NCI-H2227 treated with DMSO at 0.1 percent for 48 hours (cell line): ENCODE data around the gene ABHD14A.
"Not testable (repeated sequence)": the region's sequence is repeated elsewhere in the genome, so short reads cannot be mapped to it uniquely, and the experiment has no call there.

Experiments
- DNase-seq: peaks from one replicate; lab custom pipeline; 2025; lab: John Stamatoyannopoulos, UW

The ABHD14A gene

DNA sequence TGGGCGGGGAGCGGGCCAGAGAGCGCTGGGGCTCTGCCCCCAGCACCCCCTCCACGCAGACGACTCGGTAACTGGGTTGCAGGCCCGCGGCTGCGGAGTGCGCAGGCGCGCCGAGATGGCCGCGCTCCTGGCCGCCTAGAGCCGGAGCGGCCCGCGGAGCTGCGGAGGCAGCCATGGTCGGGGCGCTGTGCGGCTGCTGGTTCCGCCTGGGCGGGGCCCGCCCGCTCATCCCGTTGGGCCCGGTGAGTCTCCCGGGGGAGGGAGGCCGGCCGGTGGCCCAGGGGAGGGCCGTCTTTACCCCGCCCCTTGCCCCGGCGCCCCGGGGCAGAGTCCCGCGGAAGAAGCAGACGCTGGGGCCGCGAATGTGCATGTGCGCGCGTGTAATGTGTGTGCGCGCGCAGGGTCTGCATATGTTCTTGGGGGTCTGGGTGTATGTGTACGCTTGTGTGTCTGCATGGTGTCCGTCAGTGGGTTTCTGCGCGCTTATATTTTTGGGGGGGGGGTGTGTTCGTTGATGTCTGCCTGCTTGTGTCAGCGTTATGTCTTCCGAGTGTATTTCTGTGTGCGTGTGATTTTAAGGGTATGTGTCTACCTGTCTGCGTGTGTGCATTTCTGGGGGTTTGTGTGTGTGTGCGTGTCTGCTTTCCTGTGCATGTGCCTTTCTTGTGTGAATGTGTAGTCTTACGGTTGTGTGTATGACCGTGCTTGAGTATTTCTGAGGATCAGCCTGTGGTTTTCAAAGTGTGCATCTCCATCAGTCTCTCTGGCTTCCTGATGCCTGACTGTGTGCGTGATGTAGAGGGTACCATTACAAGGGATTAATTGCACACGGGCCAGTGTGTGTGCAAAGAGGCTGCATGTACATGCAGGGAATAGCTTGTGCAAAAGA, at the start of gene ABHD14A:
ABHD14A (plus strand) TSS at position 102 of the 889 bp plus-strand sequence; CDS start at position 174, 72 bp downstream.
- DNase-seq: peak; percentile 48

DNA sequence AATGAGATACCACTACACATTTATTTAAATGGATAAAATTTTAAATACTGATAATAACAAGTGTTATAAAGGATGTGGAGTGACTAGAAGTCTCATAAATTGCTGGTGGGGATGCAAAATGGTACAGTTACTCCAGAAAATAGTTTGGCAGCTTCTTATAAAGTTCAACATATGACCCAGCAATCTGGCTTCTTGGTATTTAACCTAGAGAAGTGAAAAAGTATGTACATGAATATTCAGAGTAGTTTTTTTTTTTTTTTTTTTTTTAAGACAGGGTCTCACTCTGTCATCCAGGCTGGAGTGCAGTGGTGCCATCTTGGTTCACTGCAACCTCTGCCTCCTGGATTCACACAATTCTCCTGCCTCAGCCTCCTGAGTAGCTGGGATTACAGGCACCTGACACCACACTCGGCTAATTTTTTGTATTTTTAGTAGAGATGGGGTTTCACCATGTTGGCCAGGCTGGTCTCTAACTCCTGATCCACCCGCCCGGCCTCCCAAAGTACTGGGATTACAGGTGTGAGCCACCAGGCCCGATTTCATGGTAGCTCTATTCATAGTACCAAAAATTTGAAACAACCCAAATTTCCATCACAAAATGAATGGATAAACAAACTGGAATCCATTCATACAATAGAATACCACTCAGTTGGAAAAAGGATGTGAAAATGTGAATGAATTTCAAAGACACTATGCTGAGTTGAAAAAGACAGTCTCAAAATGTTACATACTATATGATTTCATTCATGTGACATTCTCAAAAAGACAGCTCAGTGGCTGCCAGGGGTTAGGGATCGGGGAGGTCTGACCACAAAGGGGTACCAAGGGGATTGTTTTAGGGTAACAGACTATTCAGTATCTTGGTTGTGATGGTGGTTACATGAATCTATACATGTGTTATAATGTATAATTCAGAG, 47.5 kb upstream of the ABHD14A start:
- no peak for DNase-seq

DNA sequence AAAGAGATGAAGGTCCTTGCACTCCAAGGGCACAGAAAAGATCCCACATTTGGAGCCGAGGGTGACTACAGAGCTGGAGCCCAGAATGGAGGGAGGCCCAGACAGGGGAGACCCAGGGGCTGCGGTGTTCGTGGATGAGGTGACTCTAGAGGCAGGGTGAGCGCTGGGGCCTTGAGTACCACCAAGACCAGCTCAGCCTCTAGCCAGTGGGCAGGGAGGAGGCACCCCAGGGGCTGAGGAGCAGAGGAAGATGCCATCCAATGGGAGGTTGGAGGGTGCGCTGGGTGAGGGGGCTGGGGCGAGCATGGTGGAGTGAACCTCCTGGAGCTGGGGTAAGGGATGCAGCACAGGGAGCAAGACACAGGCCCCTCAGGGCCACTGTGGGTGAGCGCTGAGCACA, 46.4 kb upstream of the ABHD14A start:
- no peak for DNase-seq

DNA sequence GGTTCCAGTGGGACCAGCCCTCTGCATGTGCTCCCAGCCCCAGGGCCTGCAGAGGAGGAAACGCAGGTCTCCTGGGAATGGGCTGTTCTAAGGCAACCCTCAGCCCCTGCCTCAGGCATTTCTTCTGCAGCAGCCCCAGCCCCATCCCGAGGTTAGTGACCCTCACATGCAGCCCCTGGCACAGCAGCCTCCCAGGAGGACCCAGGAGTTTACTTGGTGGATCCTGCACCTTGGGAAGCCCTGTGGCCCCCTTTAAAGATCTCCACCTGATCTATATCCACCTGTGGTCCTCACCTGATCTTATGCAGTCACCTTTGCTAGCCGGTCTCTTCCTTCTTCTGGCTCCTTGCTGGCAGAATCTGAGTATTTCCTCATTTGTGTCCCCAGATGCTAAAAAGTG, 45.9 kb upstream of the ABHD14A start:
- not testable (repeated sequence) for DNase-seq

DNA sequence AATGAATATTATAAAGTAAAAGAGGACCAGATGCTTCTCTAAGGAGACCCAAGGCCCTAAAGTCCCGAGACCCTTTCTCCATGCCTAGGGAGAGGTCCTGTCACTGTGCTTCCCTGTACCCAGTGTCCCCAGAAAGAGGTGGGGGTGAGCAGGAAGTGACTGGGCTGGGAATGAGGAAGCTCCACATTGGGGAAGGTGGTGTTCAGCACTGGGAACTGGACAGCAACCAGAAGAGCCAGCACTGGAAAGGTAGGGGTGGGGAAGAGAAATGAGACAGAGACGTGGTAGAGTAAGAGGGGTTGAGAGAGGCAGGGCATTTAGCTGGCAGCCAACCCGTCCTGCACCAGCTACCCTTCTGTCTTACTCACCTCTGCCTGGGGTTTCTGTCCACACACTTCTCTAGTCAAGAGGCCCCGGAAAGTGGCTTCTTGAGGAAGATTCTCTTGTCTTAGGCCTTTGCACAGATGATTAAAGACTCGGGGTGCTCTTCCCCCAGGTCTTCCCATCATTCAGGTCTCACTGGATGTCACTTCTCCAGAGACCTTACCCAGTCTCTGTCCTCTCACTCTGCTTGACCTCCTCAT, 45.4 kb upstream of the ABHD14A start:
- no peak for DNase-seq

DNA sequence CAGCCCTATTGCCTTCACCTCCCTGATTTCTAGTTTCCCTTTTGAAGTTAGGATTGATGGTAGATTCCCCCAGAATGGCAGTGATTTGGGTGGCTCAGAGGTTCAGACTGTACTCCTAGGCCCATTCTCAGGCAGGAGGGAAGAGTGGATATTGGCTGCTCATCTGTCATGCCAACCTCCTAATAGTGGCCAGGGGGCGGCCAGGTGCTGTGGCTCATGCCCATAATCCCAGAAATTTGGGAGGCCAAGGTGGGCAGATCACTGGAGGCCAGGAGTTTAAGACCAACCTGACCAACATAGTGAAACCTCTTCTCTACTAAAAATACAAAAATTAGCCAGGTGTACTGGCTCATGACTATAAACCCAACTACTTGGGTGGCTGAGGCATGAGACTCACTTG, 44.4 kb upstream of the ABHD14A start:
- no peak for DNase-seq

DNA sequence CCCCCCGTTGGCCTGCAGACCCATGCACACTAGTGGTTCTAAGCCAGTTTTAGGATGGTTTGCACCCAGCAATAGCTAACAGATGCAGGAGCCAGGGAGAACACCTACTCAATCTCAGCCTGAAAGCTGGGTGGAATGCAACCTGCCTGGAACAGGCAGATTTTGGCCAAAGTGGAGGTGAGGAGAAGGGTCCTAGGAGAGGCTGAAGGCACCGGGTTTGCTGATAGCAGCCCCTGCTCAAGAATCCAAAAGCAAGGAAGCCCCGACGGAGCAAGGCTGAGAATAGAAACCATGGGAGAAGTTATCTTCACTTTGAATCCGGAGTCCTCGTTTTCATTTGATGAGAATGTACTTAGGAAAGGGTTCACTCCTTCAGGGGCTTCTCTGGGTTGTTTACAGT, 43.1 kb upstream of the ABHD14A start:
- DNase-seq: no peak

DNA sequence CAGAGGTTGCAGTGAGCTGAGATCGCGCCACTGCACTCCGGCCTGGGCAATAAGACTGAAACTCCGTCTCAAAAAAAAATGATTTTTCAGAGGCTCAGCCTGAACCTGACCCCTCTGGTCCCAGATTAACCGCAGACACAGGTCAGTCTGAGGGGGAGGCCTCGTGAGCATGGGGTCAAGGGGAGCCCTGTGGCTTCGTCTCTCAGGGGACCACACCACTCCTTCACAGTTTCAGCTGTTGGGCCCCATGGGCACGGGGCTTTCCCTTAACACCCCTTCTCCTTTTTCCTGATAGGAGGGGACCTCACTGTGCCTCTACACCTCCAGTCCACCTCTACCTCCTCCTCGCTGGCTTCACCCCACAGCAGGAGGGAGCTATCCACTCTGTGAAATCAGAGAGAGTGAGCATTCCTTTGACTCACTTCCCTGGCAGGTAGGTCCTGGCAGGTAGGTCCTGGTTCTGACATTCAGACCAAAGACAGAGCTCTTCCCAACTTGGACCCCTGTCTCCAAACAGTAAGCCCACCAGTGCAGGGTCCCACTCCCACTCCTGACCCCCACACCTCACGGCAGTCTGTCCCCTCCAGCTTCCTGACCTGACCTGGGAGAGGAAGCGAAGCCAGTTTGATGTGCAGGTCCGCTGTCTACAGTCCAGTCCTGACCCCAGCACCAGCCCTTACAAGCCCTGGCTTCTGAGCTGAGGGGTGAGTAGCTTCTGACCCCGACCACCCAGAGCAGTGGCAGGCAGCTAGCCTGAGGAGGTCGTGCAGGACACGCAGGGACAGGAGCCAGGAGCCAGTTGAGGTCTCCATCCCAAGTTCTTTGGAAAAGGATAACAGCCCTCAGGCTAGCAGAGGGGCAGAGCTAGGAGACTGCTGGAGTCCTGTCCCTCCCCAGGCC, 42.1 kb upstream of the ABHD14A start:
- DNase-seq: no peak

DNA sequence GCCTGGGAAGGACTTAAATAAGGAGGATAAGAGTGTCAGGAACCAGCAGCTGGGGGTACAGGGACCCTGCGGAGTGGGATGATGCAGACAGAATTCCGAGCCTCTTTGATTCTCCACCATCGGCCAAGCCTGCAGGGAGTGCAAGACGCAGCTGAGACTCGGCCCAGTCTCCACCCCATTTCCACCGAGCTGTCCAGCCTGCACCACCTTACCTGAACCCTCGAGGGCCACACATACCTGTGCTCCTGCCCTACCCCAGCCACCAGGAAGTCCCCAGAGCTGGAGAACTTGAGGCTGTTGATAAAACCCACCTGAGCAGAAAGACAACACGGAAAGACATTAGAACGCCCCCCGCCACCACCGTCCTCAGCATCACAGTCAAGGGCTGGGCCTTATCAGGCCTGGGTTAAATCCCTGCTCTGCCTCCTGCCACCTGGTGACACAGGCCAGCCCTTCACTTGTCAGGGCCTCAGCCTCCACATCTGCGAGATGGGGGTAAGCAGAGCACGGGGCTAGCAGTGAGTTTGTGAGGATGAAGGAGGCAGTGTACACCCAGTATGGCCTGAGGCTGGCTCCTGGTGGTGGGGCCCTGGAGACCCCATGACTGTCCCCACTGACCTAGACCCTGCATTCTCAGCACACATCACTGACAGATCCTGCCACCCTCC, 41.3 kb upstream of the ABHD14A start:
- no peak for DNase-seq

DNA sequence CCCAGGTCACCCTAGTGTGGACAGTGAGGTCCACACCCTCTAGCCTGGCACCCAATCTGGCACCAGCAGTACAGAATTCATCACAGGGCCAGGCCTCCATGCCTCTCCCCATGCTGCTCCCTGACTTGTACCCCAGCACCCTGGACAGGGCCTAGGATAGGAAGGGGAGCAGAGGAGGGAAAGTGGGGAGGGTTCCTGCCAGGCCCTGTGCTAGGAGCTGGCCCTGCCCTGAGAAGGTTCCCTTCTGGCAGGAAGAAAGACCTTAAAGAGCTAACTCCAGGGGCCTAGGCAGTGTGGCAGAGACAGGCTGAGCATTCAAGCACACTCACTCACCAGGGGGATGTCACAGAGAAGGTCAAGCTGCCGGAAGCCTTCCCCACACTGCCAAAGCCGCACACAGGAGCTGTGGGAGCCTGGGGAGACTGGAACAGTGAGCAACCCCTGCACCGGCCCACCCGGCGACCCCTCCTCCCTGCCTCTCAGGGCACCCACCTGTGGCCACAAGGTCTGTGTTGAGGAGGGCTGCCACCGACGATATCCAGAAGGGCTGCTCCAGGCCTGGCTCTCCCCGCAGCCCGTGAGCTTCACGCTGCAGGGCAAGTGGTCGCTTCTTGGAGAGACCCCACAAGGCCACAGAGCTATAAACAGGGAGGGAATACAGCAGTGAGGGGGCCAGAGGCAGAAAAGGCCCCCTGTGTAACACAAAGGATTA, 40.6 kb upstream of the ABHD14A start:
- DNase-seq: no peak

DNA sequence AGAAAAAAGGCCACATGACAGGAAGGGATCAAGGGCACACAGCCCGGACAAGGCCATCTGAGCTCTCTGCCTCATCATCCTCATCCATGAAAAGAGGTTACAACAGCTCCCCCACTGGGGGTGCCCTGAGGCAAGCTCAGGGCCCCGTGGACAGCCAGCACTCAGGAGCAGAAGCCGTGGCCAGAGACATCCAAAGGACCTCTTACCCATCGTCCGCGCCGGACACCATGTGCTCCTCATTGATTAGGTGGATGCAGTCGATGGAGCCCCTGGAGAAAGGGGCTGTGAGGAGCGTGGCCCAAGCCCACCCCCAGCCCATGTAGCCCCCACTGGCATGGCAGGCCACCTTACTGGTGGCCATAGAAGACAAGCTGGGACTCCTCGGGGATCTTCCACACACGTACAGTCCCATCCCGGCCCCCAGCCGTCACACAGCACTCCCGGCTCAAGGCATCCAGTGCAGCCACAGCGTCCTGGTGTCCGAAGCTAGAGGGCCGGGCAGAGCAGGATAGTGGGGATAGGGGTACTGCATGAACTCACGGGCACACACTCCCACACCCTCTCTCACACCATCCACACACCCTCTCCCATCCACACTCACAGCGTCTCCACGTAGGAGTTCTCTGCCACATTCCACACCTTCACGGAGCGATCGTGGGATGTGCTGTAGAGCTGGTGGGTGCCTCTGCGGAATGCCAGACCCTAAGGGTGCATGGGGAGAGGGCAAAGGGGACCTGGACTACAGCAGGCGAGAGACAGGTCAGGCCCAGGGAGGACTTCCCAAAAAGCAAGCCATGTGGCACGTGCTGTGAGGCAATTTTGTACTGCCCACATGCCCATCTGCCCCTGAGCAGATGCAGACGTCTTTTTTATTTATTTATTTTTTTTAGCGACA, 39.6 kb upstream of the ABHD14A start:
- no peak for DNase-seq

DNA sequence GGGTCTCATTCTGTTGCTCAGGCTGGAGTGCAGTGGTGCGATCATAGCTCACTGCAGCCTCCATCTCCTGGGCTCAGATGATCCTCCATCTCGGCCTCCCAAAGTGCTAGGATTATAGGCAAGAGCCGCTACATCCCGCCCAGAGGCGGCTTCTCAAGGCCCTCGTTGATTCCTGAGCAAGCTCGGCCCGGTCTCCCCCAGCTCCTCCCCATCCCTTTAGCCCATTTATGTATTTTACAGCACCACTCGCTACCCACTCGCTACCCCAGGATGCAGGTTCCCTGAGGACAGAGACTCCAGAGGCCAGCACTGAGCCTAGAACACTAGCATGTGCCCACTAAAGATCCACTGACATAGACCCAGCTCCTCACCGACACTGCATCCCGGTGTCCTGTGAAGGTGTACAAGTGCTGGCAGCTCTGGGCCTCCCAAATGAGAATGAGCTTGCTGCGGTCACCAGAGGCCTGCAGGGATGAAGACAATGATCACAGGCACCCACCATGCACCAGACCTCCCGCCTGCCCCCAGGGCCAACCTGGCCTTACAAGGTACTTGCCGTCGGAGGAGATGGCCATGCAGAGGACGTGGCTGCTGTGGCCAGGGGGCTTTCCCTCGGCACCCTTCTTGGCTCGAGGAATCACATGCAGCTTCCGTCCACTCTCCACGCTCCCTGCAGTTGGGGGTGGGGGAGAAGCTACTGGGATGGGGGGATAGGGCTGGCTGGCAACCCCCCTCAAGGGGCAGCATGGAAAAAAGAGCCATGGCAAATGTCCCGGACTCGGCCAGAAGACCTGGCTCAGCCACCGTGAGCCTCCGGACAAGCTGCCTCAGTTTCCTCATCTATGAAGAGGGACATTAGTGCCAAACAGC, 38.7 kb upstream of the ABHD14A start:
- no peak for DNase-seq

DNA sequence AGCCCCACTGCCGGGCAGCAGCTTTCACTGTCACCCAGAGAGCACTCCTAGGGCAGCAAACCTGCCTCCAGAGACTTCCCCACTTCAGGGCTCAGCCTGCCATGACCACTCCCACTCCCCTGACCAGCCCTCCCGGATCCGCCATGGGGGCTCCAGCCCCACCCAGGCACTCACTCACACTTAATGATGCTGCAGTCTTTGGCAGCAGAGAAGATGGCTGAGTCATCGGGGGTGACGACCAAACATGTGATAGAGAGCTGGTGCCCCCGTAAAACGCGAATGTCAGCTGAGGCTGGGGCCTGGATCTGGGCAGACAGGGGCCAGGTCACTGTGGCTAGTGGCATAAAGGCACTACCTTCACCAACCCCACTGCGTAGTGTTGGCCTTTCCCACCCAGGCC, 37.9 kb upstream of the ABHD14A start:
- no peak for DNase-seq

DNA sequence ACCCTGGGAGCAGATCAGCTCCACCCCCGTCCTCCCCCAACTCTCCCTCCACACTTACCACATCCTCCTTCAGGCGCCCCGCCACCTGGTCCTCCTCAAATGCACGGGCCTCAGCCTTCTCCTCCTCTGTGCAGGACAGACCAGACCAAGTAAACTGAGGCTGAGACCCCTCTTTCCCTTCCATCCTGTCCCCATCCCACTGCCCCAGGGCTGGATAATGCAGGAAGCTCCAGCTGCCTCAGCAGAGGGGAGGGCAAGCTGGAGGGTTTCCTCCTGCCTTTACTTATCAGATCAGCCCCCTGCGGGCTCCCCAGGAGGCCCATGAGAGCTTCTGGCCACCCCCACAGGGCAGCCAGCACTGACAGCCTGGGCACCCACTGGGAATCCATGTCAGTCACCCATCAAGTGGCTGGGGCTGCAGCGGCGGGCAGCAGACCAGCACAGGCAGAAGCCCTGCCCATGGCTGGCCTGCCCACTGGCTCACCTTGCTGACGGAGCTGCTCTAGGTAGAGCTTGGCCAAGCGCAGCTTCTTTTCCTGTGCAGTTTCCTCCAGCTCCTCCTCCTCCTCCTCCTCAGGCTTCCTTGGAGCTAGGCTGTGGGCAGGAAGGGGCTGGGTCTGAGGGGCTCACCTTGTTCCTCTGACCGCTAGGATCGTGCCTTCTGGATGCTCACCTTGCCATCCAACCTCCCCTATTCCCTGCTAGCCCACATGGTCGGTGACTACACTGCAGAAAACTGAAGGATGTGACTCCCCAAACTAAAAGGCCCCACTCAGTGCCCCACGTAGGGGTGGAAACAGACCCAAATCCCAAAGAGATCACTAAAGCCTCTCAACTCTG, 37.0 kb upstream of the ABHD14A start:
- no peak for DNase-seq

DNA sequence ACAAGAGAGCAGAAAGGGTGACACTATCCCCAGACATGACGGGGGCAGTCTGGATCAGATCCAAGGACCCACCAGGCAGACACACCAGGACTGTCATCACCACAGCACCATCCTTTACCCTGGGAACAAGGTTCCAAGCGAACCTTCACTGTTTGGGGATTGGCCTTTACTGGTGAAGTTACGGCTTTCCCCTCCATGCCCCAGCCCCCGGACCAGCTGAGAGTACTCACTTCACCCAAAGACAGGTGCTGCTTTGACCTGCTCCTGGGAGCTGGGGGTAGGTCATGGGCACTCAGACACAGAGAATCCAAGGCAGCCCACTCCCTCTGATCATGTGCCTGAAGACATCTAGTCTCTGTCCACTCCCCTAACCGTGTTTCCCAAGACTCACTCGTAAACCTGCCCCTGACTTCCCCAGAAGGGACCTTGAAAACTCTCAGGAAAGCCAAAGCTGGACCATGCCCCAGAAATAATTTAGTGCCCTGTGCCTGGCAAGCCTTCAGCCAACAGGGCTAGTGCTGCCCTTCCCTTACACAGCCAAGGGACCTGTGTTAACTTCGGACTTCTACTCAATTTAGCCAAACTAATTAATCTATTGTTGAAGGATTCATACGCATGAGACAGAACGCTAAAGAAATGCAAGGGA, 36.0 kb upstream of the ABHD14A start:
- DNase-seq: no peak

DNA sequence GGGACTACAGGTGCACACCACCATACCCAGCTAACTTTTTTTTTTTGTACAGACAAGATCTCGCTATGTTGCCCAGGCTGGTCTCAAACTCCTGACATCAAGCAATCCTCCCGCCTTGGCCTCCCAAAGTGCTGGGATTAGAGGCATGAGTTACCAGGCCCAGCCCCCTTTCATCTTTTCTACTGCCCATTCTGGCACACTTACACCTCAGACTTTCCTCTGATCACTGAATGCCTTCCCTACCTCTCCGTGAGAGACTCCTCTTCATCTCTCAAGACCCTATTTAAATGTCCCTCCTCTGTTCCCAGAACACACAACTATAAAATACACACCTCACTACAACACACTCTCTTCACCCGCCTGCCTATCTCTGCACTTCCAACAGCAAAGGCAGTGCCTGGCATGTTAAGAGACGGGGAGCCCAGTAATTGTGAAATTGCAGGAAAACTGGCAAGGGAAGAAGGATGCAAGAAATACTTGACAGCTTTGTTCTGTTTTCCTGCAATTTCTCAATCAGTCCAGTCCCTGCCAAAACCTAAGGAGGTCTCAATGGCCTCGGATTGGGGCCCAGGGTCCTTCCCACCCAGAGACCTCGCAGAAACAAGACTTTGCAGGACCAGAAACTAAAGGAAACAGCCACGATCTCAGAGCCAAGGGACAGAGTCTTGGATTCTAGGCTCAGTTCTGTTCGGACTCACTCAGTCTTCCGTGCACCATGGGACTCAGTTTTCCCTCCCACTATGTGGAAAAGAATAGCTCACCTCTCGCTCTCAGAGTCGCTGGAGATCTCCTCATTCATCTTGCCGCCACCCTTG, 34.0 kb upstream of the ABHD14A start:
- no peak for DNase-seq
